Tibial nerve (tissue), 4 donors: ENCODE results near the gene VPS18. TPM values are rescaled to one million over a fixed set of nuclear protein-coding genes. Genes with fewer than 3 reads are reported as not detected.

Source experiments
- DNase-seq, 2 donors: peaks; one replicate each; pipeline ENCODE4 v3.0.0-alpha.2; 2019; ENCODE audit warnings: low spot score in 2 of 2
- H3K27ac ChIP-seq, 4 donors: fragments of 200-600 bp; sonication (generic) in 3 of 4; one replicate each; pipeline ENCODE4 v1.5.1; 2017 to 2019; ENCODE audit warnings: mild to moderate bottlenecking in 1 of 4
- H3K27me3 ChIP-seq, 2 donors: fragments of 200-600 bp; sonication (generic) in 1 of 2; one replicate each; pipeline versions ENCODE4 v1.5.1 to v1.6.0; 2017 to 2019
- H3K36me3 ChIP-seq, 3 donors: fragments of 200-600 bp; sonication (generic); one replicate each; pipeline ENCODE4 v1.5.1; 2018 to 2019
- H3K4me1 ChIP-seq, 4 donors: fragments of 200-600 bp; sonication (generic) in 3 of 4; one replicate each; pipeline ENCODE4 v1.5.1; 2017 to 2019
- H3K4me3 ChIP-seq, 4 donors: fragments of 200-600 bp; sonication (generic) in 3 of 4; one replicate each; pipeline ENCODE4 v1.5.1; 2017 to 2019; ENCODE audit warnings: mild to moderate bottlenecking in 1 of 4, moderate library complexity in 1 of 4
- H3K9me3 ChIP-seq, 4 donors: fragments of 200-600 bp; sonication (generic) in 3 of 4; one replicate each; pipeline ENCODE4 v1.5.1; 2017 to 2019
- CTCF ChIP-seq, 5 experiments: fragments of 200-600 bp in 3 of 5; fragments of 450-650 bp in 2 of 5; sonication (generic) in 3 of 5; IDR thresholded peaks; one replicate each; pipeline ENCODE4 v1.5.1; 2016 to 2019; ENCODE audit warnings: antibody characterized with exemption in 5 of 5, mild to moderate bottlenecking in 3 of 5, moderate library complexity in 2 of 5
- EP300 ChIP-seq, 2 donors: sonication (generic); formaldehyde crosslinking; IDR thresholded peaks; one replicate each; pipeline ENCODE4 v1.6.1; 2017; ENCODE audit warnings: antibody characterized with exemption in 2 of 2, mild to moderate bottlenecking in 1 of 2
- POLR2A ChIP-seq, 2 donors: fragments of 450-650 bp; IDR thresholded peaks; one replicate each; pipeline ENCODE4 v1.6.1; 2017; ENCODE audit warnings: antibody characterized with exemption in 2 of 2, mild to moderate bottlenecking in 2 of 2, moderate library complexity in 2 of 2
- WGBS, 2 donors: methylation state at CpG; one replicate each; pipeline ENCODE4 v1.1.5; 2018; 5-methylcytosine and 5-hydroxymethylcytosine counted together
- total RNA-seq, 4 donors: library from RNA; depleted of rRNA; stranded (reverse); fragments of >200 nt; gene quantifications; one replicate each; pipeline ENCODE4 v1.1.0, GENCODE V29; 2016

The VPS18 gene
- total RNA-seq, 4 donors from 2014 or later, result 22.2 to 29.2 (median 25.2) TPM

- Histone ChIP-seq H3K36me3 (no peaks in the 10 kb centered on the region), H3K4me3 (no peak overlapping the region), H3K9me3 (no peaks in the 10 kb centered on the region), H3K4me1 (peaks cover 0 to 23% (median 18%) of the 10 kb centered on the region in 4 donors), H3K27me3 (peaks cover 0 to 36% of the 10 kb centered on the region in 2 donors), H3K27ac (no peak overlapping the region)
- TF ChIP-seq EP300 (IDR thresholded peaks at IDR 0.05), result no peak
- no peak for TF ChIP-seq POLR2A (IDR thresholded peaks at IDR 0.05)
- TF ChIP-seq CTCF (IDR thresholded peaks at IDR 0.05), result no peak
- no peak for DNase-seq
- 94 to 95% methylated on average over 6 of the region's 6 CpGs for WGBS, 2 donors
These were observed 40.2 kb downstream of the VPS18 start for GRCh38 chr15:40934457-40934856.

- DNase-seq, result no peak
- Histone ChIP-seq H3K36me3 (no peaks in the 10 kb centered on the region), H3K9me3 (no peaks in the 10 kb centered on the region), H3K4me3 (no peak overlapping the region), H3K27me3 (peaks cover 0 to 18% of the 10 kb centered on the region in 2 donors), H3K4me1 (peaks cover 0 to 18% (median 12%) of the 10 kb centered on the region in 4 donors), H3K27ac (no peak overlapping the region)
- 87 to 95% methylated on average over 21 to 30 of the region's 31 CpGs for WGBS, 2 donors
- TF ChIP-seq EP300 (IDR thresholded peaks at IDR 0.05) (no peak), POLR2A (IDR thresholded peaks at IDR 0.05) (no peak), CTCF (IDR thresholded peaks at IDR 0.05) (no peak)
These were observed 42.0 kb downstream of the VPS18 start for GRCh38 chr15:40936234-40936708.

GRCh38 chr15:40936709-40937666 lies 42.7 kb downstream of the VPS18 start:
- 75 to 79% methylated on average over 13 to 15 of the region's 15 CpGs for WGBS, 2 donors

GRCh38 chr15:40937762-40938535 lies 43.7 kb downstream of the VPS18 start:
- Histone ChIP-seq H3K4me3 (no peak overlapping the region), H3K9me3 (no peaks in the 10 kb centered on the region), H3K4me1 (peaks cover 0 to 28% (median 21%) of the 10 kb centered on the region in 4 donors), H3K36me3 (no peaks in the 10 kb centered on the region), H3K27me3 (peaks cover 0 to under 1% of the 10 kb centered on the region in 2 donors), H3K27ac (no peak overlapping the region)
- no peak for DNase-seq
- peak in 2 of 5 experiments; percentile 7 to 14 for TF ChIP-seq CTCF (IDR thresholded peaks at IDR 0.05)
- TF ChIP-seq POLR2A (IDR thresholded peaks at IDR 0.05), result no peak
- no peak for TF ChIP-seq EP300 (IDR thresholded peaks at IDR 0.05)
- 73 to 78% methylated on average over 19 of the region's 19 CpGs for WGBS, 2 donors

More at GRCh38 chr15:40936709-40937666, 42.7 kb downstream of the VPS18 start:
- Histone ChIP-seq H3K36me3 (no peaks in the 10 kb centered on the region), H3K9me3 (no peaks in the 10 kb centered on the region), H3K4me1 (peaks cover 0 to 18% (median 11%) of the 10 kb centered on the region in 4 donors), H3K27ac (no peak overlapping the region), H3K27me3 (peaks cover 0 to 11% of the 10 kb centered on the region in 2 donors), H3K4me3 (no peak overlapping the region)
- DNase-seq, result no peak
- TF ChIP-seq CTCF (IDR thresholded peaks at IDR 0.05) (no peak), EP300 (IDR thresholded peaks at IDR 0.05) (no peak), POLR2A (IDR thresholded peaks at IDR 0.05) (no peak)
